Spleen (tissue), 11 donors: ENCODE data around the gene GLIS1. TPM values are rescaled to one million over a fixed set of nuclear protein-coding genes. Genes with fewer than 3 reads are reported as not detected.
A peak's percentile ranks its signal among the peaks of the same experiment; 100 is the strongest.

Source experiments
- DNase-seq: peaks from one replicate; pipeline ENCODE4 v3.0.0-alpha.2; 2020
- H3K27ac ChIP-seq, 8 donors: fragments of 200-600 bp; sonication (generic) in 7 of 8; 1 replicate in 4 of 8; 2 replicates in 4 of 8; pipeline versions ENCODE4 v1.5.0 to v1.8.0; 2016 to 2021; ENCODE audit warnings: inconsistent platforms in 4 of 8, mild to moderate bottlenecking in 4 of 8, moderate library complexity in 1 of 8
- H3K27me3 ChIP-seq, 7 donors: fragments of 200-600 bp; sonication (generic) in 6 of 7; replicated peaks in 1 of 7; 1 replicate in 4 of 7; 2 replicates in 3 of 7; pipeline versions ENCODE4 v1.5.0 to v1.8.0; 2016 to 2021; ENCODE audit warnings: inconsistent platforms in 3 of 7, mild to moderate bottlenecking in 1 of 7
- H3K36me3 ChIP-seq, 6 donors: fragments of 200-600 bp; sonication (generic) in 5 of 6; 1 replicate in 4 of 6; 2 replicates in 2 of 6; pipeline versions ENCODE4 v1.5.0 to v1.8.0; 2016 to 2021; ENCODE audit warnings: inconsistent platforms in 2 of 6
- H3K4me1 ChIP-seq, 6 donors: fragments of 200-600 bp; sonication (generic) in 5 of 6; 1 replicate in 3 of 6; 2 replicates in 3 of 6; pipeline versions ENCODE4 v1.5.0 to v1.8.0; 2016 to 2021; ENCODE audit warnings: inconsistent platforms in 3 of 6
- H3K4me3 ChIP-seq, 8 donors: fragments of 200-600 bp; sonication (generic) in 7 of 8; 1 replicate in 4 of 8; 2 replicates in 4 of 8; pipeline versions ENCODE4 v1.5.0 to v1.8.0; 2016 to 2021; ENCODE audit warnings: inconsistent platforms in 4 of 8, mild to moderate bottlenecking in 4 of 8, moderate library complexity in 2 of 8
- H3K9me3 ChIP-seq, 8 donors: fragments of 200-600 bp; sonication (generic) in 7 of 8; 1 replicate in 4 of 8; 2 replicates in 4 of 8; pipeline versions ENCODE4 v1.5.0 to v1.8.0; 2016 to 2021; ENCODE audit warnings: inconsistent platforms in 4 of 8
- POLR2A ChIP-seq, 3 donors: fragments of 450-650 bp; IDR thresholded peaks; one replicate each; pipeline ENCODE4 v1.5.1; 2017; ENCODE audit warnings: antibody characterized with exemption in 3 of 3, mild to moderate bottlenecking in 1 of 3
- POLR2AphosphoS5 ChIP-seq, 3 donors: sonication (generic); formaldehyde crosslinking; IDR thresholded peaks; one replicate each; pipeline ENCODE4 v1.5.1; 2017; ENCODE audit warnings: antibody characterized with exemption in 3 of 3
- WGBS, 5 donors: extraction: QIAGEN DNeasy Blood & Tissue Kit in 3 of 5; methylation state at CpG; one replicate each; pipeline versions ENCODE4 v1.1.5 to v1.1.7; 2013 to 2018; 5-methylcytosine and 5-hydroxymethylcytosine counted together
- intact Hi-C: fragments of 100-400 bp; cut with DNase I; formaldehyde crosslinking; loops from one replicate; pipeline ENCODE4 v1.15.0; 2023; ENCODE audit warnings: low total_unique reads
- polyA plus RNA-seq, 3 donors: library from polyadenylated mRNA; stranded (reverse); fragments of 200-250 nt; gene quantifications; one replicate each; pipeline ENCODE4 v1.2.1, GENCODE V29; 2013
- total RNA-seq, 7 donors: library from RNA; depleted of rRNA in 3 of 7; stranded (reverse); fragments of >200 nt in 3 of 7; fragmentation: NEBNext Ultra II Directional in 4 of 7; extraction: Animal tissue kit (Norgen Biotek cat#: 25700) in 4 of 7; gene quantifications; one replicate each; pipeline versions ENCODE4 v1.1.0 to v1.2.1, GENCODE V29; 2016 to 2021
- TF ChIP-seq, protein P1 (sequence below), 11 experiments: fragments of 200-600 bp in 7 of 11; fragments of 450-650 bp in 4 of 11; sonication (generic) in 4 of 11; IDR thresholded peaks in 8 of 11; conservative IDR thresholded peaks in 3 of 11; 1 replicate in 7 of 11; 2 replicates in 4 of 11; pipeline versions ENCODE4 v1.4.0 to v1.8.0; 2016 to 2021; ENCODE audit warnings: antibody characterized with exemption in 11 of 11, inconsistent platforms in 4 of 11, mild to moderate bottlenecking in 1 of 11
- donor health status: healthy with polysubstance abuse.
- donor health status: DM: no; HTN: no; CAD: no; lungs with moderate emphysema.
- donor health status: DM: no; HTN: no; CAD: no.
- donor health status: Bipolar disorder and iron deficiency.
- donor health status: healthy.
- donor health status: DM: no; HTN: no; CAD: no.
- donor health status: DM: yes; HTN: yes; CAD: no.

GLIS1 gene
- total and polyA plus RNA-seq, 10 donors: 0.04 to 0.39 (median 0.26) TPM; not detected in 5

- intact Hi-C loops: no loop called here
- H3K4me1 ChIP-seq: peaks cover 0 to 13% (median 2%) of the 10 kb centered on the region in 6 donors
- DNase-seq: peak; percentile 16
- no peaks in the 10 kb centered on the region for H3K36me3 ChIP-seq
- H3K9me3 ChIP-seq: no peaks in the 10 kb centered on the region
- TF ChIP-seq, protein P1, sequence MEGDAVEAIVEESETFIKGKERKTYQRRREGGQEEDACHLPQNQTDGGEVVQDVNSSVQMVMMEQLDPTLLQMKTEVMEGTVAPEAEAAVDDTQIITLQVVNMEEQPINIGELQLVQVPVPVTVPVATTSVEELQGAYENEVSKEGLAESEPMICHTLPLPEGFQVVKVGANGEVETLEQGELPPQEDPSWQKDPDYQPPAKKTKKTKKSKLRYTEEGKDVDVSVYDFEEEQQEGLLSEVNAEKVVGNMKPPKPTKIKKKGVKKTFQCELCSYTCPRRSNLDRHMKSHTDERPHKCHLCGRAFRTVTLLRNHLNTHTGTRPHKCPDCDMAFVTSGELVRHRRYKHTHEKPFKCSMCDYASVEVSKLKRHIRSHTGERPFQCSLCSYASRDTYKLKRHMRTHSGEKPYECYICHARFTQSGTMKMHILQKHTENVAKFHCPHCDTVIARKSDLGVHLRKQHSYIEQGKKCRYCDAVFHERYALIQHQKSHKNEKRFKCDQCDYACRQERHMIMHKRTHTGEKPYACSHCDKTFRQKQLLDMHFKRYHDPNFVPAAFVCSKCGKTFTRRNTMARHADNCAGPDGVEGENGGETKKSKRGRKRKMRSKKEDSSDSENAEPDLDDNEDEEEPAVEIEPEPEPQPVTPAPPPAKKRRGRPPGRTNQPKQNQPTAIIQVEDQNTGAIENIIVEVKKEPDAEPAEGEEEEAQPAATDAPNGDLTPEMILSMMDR (IDR thresholded peaks at IDR 0.05 in 8 of 11, conservative IDR thresholded peaks at IDR 0.05 in 3 of 11): no peak
- TF ChIP-seq POLR2AphosphoS5 (IDR thresholded peaks at IDR 0.05) (no peak), POLR2A (IDR thresholded peaks at IDR 0.05) (no peak)
- H3K27me3 ChIP-seq: peaks cover 0 to 4% (median 0%) of the 10 kb centered on the region in 7 donors
- WGBS, 5 donors: 73 to 88% (median 81%) methylated on average over 4 to 8 of the region's 8 CpGs
- H3K27ac ChIP-seq: no peak overlapping the region
- H3K4me3 ChIP-seq: no peak overlapping the region
Measured at GRCh38 chr1:53695116-53695515, 43.8 kb downstream of the GLIS1 start.

DNA sequence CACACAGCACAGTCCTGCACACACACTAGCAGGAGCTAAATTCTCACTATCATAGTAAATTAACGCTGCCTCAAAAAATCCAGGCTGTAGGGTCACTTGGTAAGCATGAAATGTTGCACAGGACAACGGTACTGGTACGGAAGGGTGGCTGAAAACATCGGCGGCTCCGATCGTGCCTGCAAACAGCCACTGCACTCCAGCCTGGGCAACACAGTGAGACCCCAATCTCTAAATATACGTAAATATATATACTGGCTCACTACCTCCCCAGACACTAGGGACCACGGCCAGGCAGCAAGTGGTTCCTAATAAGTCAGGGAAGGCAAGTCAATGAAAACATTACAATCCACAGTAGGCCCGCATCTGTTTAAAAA lies 44.3 kb downstream of the GLIS1 start:
- Histone ChIP-seq H3K27me3 (peaks cover 0 to 6% (median 0%) of the 10 kb centered on the region in 7 donors), H3K4me3 (no peak overlapping the region), H3K36me3 (no peaks in the 10 kb centered on the region), H3K4me1 (peaks cover 0 to 13% (median 2%) of the 10 kb centered on the region in 6 donors), H3K27ac (no peak overlapping the region), H3K9me3 (no peaks in the 10 kb centered on the region)
- intact Hi-C loops: no loop called here
- no peak for DNase-seq
- no peak for TF ChIP-seq POLR2A (IDR thresholded peaks at IDR 0.05)
- TF ChIP-seq POLR2AphosphoS5 (IDR thresholded peaks at IDR 0.05): no peak
- TF ChIP-seq, protein P1 (IDR thresholded peaks at IDR 0.05 in 8 of 11, conservative IDR thresholded peaks at IDR 0.05 in 3 of 11): no peak
- WGBS, 5 donors: 89 to 93% (median 92%) methylated on average over 10 of the region's 10 CpGs

DNA sequence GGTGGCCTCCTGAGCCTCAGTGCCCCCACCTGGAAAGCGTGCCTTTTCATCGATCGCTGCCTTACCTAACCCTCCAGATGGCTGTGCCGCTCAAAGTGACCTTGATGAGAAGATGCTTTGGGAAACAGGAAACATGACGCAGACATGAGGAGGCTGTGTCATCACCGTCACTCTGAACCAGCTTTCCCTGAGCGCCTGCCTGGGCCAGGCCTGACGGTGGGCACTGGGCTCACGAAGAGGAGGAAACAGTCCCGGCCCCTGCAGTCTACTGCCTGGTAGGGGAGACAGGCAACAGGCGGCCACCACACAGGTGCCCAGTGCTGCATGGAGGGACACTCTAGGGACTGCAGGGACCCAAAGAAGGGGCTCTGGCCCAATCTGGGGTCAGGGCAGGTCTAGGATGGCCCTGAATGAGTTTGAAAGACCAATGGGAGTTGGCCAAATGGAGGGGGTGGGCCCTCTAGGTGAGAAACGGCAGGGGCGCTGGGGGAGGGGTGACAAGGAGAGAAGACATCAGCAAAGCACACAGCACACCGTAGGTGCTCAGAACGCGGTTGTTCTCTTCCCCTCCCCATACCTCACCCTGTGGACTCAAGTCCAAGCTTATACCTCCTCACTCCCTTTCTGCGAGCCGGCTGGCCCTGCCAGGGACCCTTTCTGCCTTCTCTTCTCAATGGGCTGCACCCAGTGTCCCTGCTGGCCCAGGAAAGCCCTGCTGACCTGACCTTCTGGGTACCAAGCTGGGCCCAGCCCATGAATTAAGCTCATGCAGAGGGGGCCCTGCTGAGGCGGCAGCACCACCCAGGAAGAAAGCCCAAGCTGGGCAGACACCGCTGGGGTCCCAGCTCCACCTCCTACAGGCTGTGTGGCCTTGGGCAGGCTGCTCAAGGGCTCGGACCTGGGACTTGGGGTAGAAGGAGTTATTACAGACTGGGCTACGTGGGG lies 44.9 kb downstream of the GLIS1 start:
- Histone ChIP-seq H3K4me3 (no peak overlapping the region), H3K9me3 (no peaks in the 10 kb centered on the region), H3K27me3 (peaks cover 0 to 8% (median 0%) of the 10 kb centered on the region in 7 donors), H3K4me1 (peaks cover 0 to 13% (median 2%) of the 10 kb centered on the region in 6 donors), H3K27ac (no peak overlapping the region), H3K36me3 (no peaks in the 10 kb centered on the region)
- peak; percentile 62 for DNase-seq
- 67 to 85% (median 74%) methylated on average over 19 to 22 of the region's 22 CpGs for WGBS, 5 donors
- intact Hi-C loops: no loop called here
- TF ChIP-seq POLR2AphosphoS5 (IDR thresholded peaks at IDR 0.05) (no peak), POLR2A (IDR thresholded peaks at IDR 0.05) (no peak)
- TF ChIP-seq, protein P1 (IDR thresholded peaks at IDR 0.05 in 8 of 11, conservative IDR thresholded peaks at IDR 0.05 in 3 of 11): no peak

- 43 to 62% (median 58%) methylated on average over 7 to 8 of the region's 8 CpGs for WGBS, 5 donors
- DNase-seq: no peak
- Histone ChIP-seq H3K27me3 (peaks cover 0 to 10% (median 0%) of the 10 kb centered on the region in 7 donors), H3K9me3 (no peaks in the 10 kb centered on the region), H3K36me3 (no peaks in the 10 kb centered on the region), H3K4me3 (no peak overlapping the region), H3K27ac (no peak overlapping the region), H3K4me1 (peaks cover 0 to 13% (median 2%) of the 10 kb centered on the region in 6 donors)
- intact Hi-C loops: no loop called here
- TF ChIP-seq POLR2AphosphoS5 (IDR thresholded peaks at IDR 0.05): no peak
- TF ChIP-seq POLR2A (IDR thresholded peaks at IDR 0.05): no peak
- TF ChIP-seq, protein P1 (IDR thresholded peaks at IDR 0.05 in 8 of 11, conservative IDR thresholded peaks at IDR 0.05 in 3 of 11): no peak
Measured at GRCh38 chr1:53693339-53693738, 45.6 kb downstream of the GLIS1 start.
